ENCODE results near the gene BCL7A. TPM values are rescaled to one million over a fixed set of nuclear protein-coding genes. Genes with fewer than 3 reads are reported as not detected.

Gene BCL7A
- total and polyA plus RNA-seq, 2 of the 8 experiments (the other 6 are each of a cell fraction or from before 2014, with no cell fraction given), result 11.9 to 12.7 TPM

DNA sequence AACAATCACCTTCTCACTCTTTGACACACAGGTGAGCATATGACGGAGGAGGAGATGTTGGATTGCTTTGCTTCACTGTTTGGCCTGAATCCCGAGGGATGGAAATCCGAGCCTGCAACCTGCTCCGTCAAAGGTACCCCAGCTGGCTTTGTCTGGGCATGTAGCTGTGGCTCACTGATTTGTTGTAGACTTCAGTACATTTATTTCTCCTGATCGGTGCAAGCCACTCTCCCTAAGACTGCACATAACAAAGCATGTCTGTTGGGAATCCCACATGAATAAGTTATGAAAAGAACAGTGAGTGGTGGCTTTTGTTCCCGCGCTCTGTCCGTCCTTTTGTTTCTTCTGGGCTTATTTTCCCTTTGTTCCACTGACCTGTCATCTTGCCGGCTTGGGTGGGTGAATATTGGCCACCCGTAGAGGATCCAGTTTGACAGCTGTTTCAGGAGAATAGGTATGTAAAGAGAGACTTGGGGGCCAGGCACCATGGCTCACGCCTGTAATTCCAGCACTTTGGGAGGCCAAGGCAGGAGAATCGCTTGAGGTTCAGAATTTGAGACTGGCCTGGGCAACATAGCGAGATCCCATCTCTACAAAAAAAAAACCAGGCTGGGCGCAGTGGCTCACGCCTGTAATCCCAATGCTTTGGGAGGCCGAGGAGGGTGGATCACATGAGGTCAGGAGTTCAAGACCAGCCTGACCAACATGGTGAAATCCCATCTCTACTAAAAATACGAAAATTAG lies 20.0 kb upstream of the BCL7A start:
- Histone ChIP-seq H3K9ac (replicated peaks in 1 of 4; ENCODE audit: extremely low read depth in 1 of 4, low read depth in 3 of 4, low read length in 3 of 4) (no peak overlapping the region), H4K20me1 (replicated peaks in 1 of 2; ENCODE audit: control insufficient read depth in 1 of 2, insufficient read depth in 2 of 2, low read length in 2 of 2) (no peaks in the 10 kb centered on the region), H2BK5ac (ENCODE audit: low read depth, low read length) (peak overlapping the region; percentile 77; the same call in 1 of the 2 replicates), H2BK15ac (ENCODE audit: low read length) (no peak overlapping the region), H3K4me2 (ENCODE audit: insufficient read depth in 1 of 2, low read depth in 2 of 2, low read length in 2 of 2) (no peak overlapping the region), H3K18ac (ENCODE audit: extremely low read depth, low read length) (peak overlapping the region; percentile 1; the same call in 1 of the 2 replicates), H3K27me3 (replicated peaks in 1 of 4; ENCODE audit: control insufficient read depth in 3 of 4, extremely low read depth in 1 of 4, insufficient read depth in 3 of 4, low read length in 3 of 4) (no peaks in the 10 kb centered on the region), H3K23me2 (ENCODE audit: low read depth, low read length) (no peaks in the 10 kb centered on the region), H3K14ac (ENCODE audit: insufficient read length) (no peak overlapping the region), H3K56ac (replicated peaks; ENCODE audit: insufficient read length, low read depth, low read length) (no peak overlapping the region), H2AFZ (ENCODE audit: low read length) (peak overlapping the region; percentile 86; the same call in 1 of the 2 replicates), H3K79me1 (ENCODE audit: low read depth, low read length) (no peaks in the 10 kb centered on the region), H3K27ac (ENCODE audit: low read depth, low read length) (no peak overlapping the region), H3K23ac (ENCODE audit: insufficient read length) (no peak overlapping the region), H2BK12ac (ENCODE audit: low read depth, low read length) (peak overlapping the region; percentile 13; the same call in 1 of the 2 replicates), H2BK120ac (replicated peaks; ENCODE audit: low read depth, low read length) (peak overlapping the region; percentile 28), H4K8ac (ENCODE audit: extremely low read depth, insufficient read depth, low read length) (no peak overlapping the region), H2BK20ac (ENCODE audit: low read length) (no peak overlapping the region), H3K79me2 (ENCODE audit: control insufficient read depth in 1 of 2, insufficient read depth in 2 of 2, low read length in 2 of 2) (no peaks in the 10 kb centered on the region), H3K4ac (replicated peaks; ENCODE audit: insufficient read length, low read depth, low read length) (peak overlapping the region; percentile 65), H2AK5ac (ENCODE audit: low read depth, low read length) (no peak overlapping the region), H3K9me3 (ENCODE audit: insufficient read depth in 2 of 2, low read depth in 1 of 2, low read length in 1 of 2) (no peaks in the 10 kb centered on the region), H4K5ac (ENCODE audit: insufficient read length, low read depth, low read length) (peak overlapping the region; percentile 22), H3K36me3 (ENCODE audit: control insufficient read depth in 2 of 4, insufficient read depth in 4 of 4, low read length in 3 of 4) (no peaks in the 10 kb centered on the region), H3K4me1 (replicated peaks in 1 of 4; ENCODE audit: control insufficient read depth in 3 of 4, insufficient read depth in 4 of 4, low read length in 3 of 4) (peaks cover 0 to 3% (median 0%) of the 10 kb centered on the region in 4 experiments; a peak in 2 of 7 replicates), H3K4me3 (ENCODE audit: extremely low read depth in 1 of 4, insufficient read depth in 2 of 4, low read depth in 3 of 4, low read length in 4 of 4) (no peak overlapping the region), H4K91ac (replicated peaks; ENCODE audit: insufficient read length, low read length) (no peak overlapping the region)
- DNase-seq (ENCODE audit: low read depth in 1 of 2, low spot score in 2 of 2) (no peak), FAIRE-seq (no peak)
- TF ChIP-seq NRF1 (IDR thresholded peaks at IDR 0.05; ENCODE audit: low read depth, low read length) (no peak), SIN3A (conservative IDR thresholded peaks at IDR 0.05 in 1 of 2, IDR thresholded peaks at IDR 0.05 in 1 of 2; ENCODE audit: low read depth in 1 of 2, low read length in 2 of 2) (0 out of 4 replicates have a peak, but pooled peaks of 1 of the 2 experiments have one; percentile 19), KDM1A (IDR thresholded peaks at IDR 0.05; ENCODE audit: borderline replicate concordance, low read length) (peak; percentile 79; the same call in 1 of the 2 replicates)
- ChIA-PET CTCF (ENCODE audit: partially characterized antibody) (interaction anchor here (1.3 kb wide), 1 partner anchor 54 kb away, joined by 5 read pairs; no protein-coding TSS in a partner anchor), POLR2A (ENCODE audit: partially characterized antibody) (interaction anchor here (1.0 kb wide), 1 partner anchor 97 kb away, joined by 3 read pairs; no protein-coding TSS in a partner anchor)
- WGBS, 2 experiments (ENCODE audit: extremely low coverage in 1 of 2, insufficient coverage in 1 of 2, insufficient read length in 1 of 2, insufficient replicate concordance in 2 of 2, low coverage in 1 of 2, low lambda C conversion rate in 2 of 2, missing lambda C conversion rate in 1 of 2), result 73% methylated on average over 17 of the region's 17 CpGs; no CpG with 5 or more reads in 1 of the 2 experiments
